Bronchial smooth muscle cell (primary cell): Measurements from ENCODE around the gene NOL6. TPM values are rescaled to one million over a fixed set of nuclear protein-coding genes. Genes with fewer than 3 reads are reported as not detected.

Experiments
- total RNA-seq: library from RNA; depleted of rRNA; stranded (reverse); fragments of >200 nt; gene quantifications from 2 replicates; pipeline ENCODE4 v1.2.1, GENCODE V29; 2014

NOL6 gene
- 13.6 and 15.1 TPM in 2 replicates for total RNA-seq

GRCh38 chr9:33473643-33474352 lies at the start of gene NOL6:
Gene NOL6 (minus strand): TSS chr9:33473924. CDS start chr9:33473842, 82 bp downstream.

GRCh38 chr9:33446946-33447798 lies 26.6 kb downstream of the NOL6 start, which contains the start of gene AQP3:
Gene AQP3 (minus strand): TSS chr9:33447593. CDS start chr9:33447530, 63 bp downstream.

Other genes starting within 250 kb of the NOL6 start
- 0.95 TPM in 1 of 2 replicates, not detected in the other for gene SPINK4, start 233.8 kb downstream of the NOL6 start, total RNA-seq
- gene BAG1, start 209.2 kb downstream of the NOL6 start, total RNA-seq: 15.5 and 23.3 TPM in 2 replicates
- 117 and 152 TPM in 2 replicates for gene CHMP5, start 208.9 kb downstream of the NOL6 start, total RNA-seq
- 22.2 and 23.9 TPM in 2 replicates for gene NFX1, start 183.4 kb downstream of the NOL6 start, total RNA-seq
- 0.34 and 0.47 TPM in 2 replicates for gene AQP7, start 71.4 kb downstream of the NOL6 start, total RNA-seq
- 6.6 and 11.2 TPM in 2 replicates for gene AQP3, start 26.3 kb downstream of the NOL6 start, total RNA-seq
- gene ANKRD18B, start 50.3 kb upstream of the NOL6 start, total RNA-seq: 2.3 and 4.3 TPM in 2 replicates